DND-41 (cell line): Measurements from ENCODE around the gene COL4A2.

Experiments
- EZH2 ChIP-seq: IDR thresholded peaks from 3 replicates; pipeline ENCODE4 v1.6.1; 2012; ENCODE audit warnings: borderline replicate concordance, low read depth, mild to moderate bottlenecking, moderate library complexity, low read length, inconsistent platforms; ENCODE audit not compliant: severe bottlenecking
- TF ChIP-seq, protein P1 (sequence below): IDR thresholded peaks from 2 replicates; pipeline ENCODE4 v1.5.1; 2012; ENCODE audit warnings: borderline replicate concordance, low read length, moderate library complexity, mild to moderate bottlenecking; ENCODE audit not compliant: poor library complexity, severe bottlenecking; ENCODE audit errors: extremely low read depth

DNA sequence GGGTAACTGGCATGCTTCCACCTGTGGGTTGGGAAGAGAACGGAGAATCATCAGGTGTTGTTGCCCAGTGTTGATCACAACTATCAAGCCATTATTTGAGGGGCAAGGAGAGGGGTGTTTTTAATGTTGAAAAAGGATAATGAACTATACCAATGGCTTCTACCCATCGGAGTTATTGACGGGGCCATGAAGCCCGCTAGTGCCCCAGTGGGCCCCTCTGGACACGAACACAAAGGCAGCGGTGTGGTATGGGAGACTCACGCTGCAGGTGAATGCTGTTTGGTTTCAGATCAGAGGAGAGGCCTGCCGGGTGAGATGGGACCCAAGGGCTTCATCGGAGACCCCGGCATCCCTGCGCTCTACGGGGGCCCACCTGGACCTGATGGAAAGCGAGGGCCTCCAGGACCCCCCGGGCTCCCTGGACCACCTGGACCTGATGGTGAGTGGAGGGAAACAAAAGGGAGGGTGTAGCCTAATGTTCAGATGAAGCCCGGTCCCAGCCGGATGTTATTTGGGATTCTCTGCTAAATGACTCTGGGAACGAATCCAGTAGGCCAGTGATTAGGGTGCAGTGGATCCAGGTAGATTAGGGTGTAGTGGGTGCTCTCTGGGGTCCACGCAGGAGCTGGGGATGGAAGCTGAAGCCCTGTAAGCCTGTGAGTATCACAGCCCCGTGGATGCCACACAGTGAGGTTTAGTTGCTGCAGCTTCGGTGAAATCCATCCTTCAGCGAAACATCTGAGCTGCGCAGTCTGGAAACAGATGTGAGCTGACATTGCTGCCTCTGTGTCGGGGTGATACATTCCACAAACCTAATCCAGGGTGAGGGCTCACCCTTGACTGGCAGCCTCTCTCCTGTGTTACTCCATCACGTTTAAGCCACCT, 143.2 kb downstream of the COL4A2 start:
- TF ChIP-seq, protein P1, sequence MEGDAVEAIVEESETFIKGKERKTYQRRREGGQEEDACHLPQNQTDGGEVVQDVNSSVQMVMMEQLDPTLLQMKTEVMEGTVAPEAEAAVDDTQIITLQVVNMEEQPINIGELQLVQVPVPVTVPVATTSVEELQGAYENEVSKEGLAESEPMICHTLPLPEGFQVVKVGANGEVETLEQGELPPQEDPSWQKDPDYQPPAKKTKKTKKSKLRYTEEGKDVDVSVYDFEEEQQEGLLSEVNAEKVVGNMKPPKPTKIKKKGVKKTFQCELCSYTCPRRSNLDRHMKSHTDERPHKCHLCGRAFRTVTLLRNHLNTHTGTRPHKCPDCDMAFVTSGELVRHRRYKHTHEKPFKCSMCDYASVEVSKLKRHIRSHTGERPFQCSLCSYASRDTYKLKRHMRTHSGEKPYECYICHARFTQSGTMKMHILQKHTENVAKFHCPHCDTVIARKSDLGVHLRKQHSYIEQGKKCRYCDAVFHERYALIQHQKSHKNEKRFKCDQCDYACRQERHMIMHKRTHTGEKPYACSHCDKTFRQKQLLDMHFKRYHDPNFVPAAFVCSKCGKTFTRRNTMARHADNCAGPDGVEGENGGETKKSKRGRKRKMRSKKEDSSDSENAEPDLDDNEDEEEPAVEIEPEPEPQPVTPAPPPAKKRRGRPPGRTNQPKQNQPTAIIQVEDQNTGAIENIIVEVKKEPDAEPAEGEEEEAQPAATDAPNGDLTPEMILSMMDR: no peak
- no peak for TF ChIP-seq EZH2
